Glutamatergic neuron (in vitro differentiated cells): Measurements from ENCODE around the gene SUGP1. TPM values are rescaled to one million over a fixed set of nuclear protein-coding genes. Genes with fewer than 3 reads are reported as not detected.

ENCODE experiments used
- DNase-seq: peaks from one replicate; pipeline ENCODE4 v3.0.0; 2022
- H3K27ac Mint-ChIP-seq: one replicate; pipeline ENCODE4 v1.8.0; 2020; ENCODE audit warnings: mild to moderate bottlenecking, mixed read lengths, inconsistent platforms; ENCODE audit not compliant: unreplicated experiment
- H3K27me3 Mint-ChIP-seq: one replicate; pipeline ENCODE4 v1.8.0; 2020; ENCODE audit warnings: mild to moderate bottlenecking, moderate library complexity, mixed read lengths, inconsistent platforms; ENCODE audit not compliant: unreplicated experiment
- H3K36me3 Mint-ChIP-seq: one replicate; pipeline ENCODE4 v1.8.0; 2020; ENCODE audit warnings: mild to moderate bottlenecking, mixed read lengths, inconsistent platforms; ENCODE audit not compliant: unreplicated experiment
- H3K4me1 Mint-ChIP-seq: one replicate; pipeline ENCODE4 v1.8.0; 2020; ENCODE audit warnings: mild to moderate bottlenecking, low read depth, mixed read lengths, inconsistent platforms; ENCODE audit not compliant: unreplicated experiment
- H3K4me3 Mint-ChIP-seq: one replicate; pipeline ENCODE4 v1.8.0; 2020; ENCODE audit warnings: mild to moderate bottlenecking, mixed read lengths, inconsistent platforms; ENCODE audit not compliant: unreplicated experiment
- H3K9me3 Mint-ChIP-seq: one replicate; pipeline ENCODE4 v1.8.0; 2020; ENCODE audit warnings: mild to moderate bottlenecking, moderate library complexity, mixed read lengths, inconsistent platforms; ENCODE audit not compliant: unreplicated experiment
- total RNA-seq: library from RNA; stranded (reverse); fragmentation: NEBNext Ultra II Directional; extraction: Animal tissue kit (Norgen Biotek cat#: 25700); gene quantifications from one replicate; pipeline ENCODE4 v1.2.1, GENCODE V29; 2021; ENCODE audit not compliant: unreplicated experiment
- TF ChIP-seq, protein P1 (sequence below): fragments of 200-600 bp; sonication (generic); IDR thresholded peaks from one replicate; pipeline ENCODE4 v1.5.0; 2021; ENCODE audit not compliant: partially characterized antibody, unreplicated experiment

The SUGP1 gene
- total RNA-seq, 1 donor from 2014 or later = 134 TPM

DNA sequence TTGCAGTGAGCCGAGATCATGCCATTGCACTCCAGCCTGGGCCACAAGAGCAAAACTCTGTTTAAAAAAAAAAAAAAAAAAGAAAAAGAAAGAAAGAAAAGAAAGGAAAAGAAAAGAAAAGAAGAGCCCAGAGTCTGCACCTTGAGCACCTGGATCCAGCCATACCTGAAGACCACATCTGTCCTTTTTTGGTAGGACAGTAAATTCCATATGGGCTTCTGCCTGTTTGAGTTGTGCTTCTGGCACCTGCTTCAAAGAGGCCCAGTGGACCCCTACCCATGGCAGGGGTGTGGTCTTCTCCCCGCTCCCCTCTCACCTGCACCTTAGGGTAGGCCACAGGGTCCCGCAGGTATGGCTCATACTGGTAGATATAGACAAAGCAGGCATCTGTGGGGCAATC is 53.0 kb downstream of the SUGP1 start:
- TF ChIP-seq, protein P1, sequence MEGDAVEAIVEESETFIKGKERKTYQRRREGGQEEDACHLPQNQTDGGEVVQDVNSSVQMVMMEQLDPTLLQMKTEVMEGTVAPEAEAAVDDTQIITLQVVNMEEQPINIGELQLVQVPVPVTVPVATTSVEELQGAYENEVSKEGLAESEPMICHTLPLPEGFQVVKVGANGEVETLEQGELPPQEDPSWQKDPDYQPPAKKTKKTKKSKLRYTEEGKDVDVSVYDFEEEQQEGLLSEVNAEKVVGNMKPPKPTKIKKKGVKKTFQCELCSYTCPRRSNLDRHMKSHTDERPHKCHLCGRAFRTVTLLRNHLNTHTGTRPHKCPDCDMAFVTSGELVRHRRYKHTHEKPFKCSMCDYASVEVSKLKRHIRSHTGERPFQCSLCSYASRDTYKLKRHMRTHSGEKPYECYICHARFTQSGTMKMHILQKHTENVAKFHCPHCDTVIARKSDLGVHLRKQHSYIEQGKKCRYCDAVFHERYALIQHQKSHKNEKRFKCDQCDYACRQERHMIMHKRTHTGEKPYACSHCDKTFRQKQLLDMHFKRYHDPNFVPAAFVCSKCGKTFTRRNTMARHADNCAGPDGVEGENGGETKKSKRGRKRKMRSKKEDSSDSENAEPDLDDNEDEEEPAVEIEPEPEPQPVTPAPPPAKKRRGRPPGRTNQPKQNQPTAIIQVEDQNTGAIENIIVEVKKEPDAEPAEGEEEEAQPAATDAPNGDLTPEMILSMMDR = no peak
- DNase-seq = no peak

GRCh38 chr19:19263886-19264487 is 56.3 kb downstream of the SUGP1 start:
- H3K36me3 Mint-ChIP-seq = peaks cover 4% of the 10 kb centered on the region
- peaks cover 6% of the 10 kb centered on the region for H3K9me3 Mint-ChIP-seq
- no peak overlapping the region for H3K27ac Mint-ChIP-seq
- DNase-seq = no peak
- TF ChIP-seq, protein P1 = no peak
- no peak overlapping the region for H3K4me3 Mint-ChIP-seq
- H3K27me3 Mint-ChIP-seq = peaks cover 12% of the 10 kb centered on the region
- H3K4me1 Mint-ChIP-seq = peaks cover 13% of the 10 kb centered on the region

More for the DNA sequence above, 53.0 kb downstream of the SUGP1 start:
- H3K27ac Mint-ChIP-seq = no peak overlapping the region
- peaks cover 7% of the 10 kb centered on the region for H3K9me3 Mint-ChIP-seq
- no peaks in the 10 kb centered on the region for H3K36me3 Mint-ChIP-seq
- no peak overlapping the region for H3K4me3 Mint-ChIP-seq
- H3K27me3 Mint-ChIP-seq = peaks cover 12% of the 10 kb centered on the region
- H3K4me1 Mint-ChIP-seq = peaks cover 4% of the 10 kb centered on the region

DNA sequence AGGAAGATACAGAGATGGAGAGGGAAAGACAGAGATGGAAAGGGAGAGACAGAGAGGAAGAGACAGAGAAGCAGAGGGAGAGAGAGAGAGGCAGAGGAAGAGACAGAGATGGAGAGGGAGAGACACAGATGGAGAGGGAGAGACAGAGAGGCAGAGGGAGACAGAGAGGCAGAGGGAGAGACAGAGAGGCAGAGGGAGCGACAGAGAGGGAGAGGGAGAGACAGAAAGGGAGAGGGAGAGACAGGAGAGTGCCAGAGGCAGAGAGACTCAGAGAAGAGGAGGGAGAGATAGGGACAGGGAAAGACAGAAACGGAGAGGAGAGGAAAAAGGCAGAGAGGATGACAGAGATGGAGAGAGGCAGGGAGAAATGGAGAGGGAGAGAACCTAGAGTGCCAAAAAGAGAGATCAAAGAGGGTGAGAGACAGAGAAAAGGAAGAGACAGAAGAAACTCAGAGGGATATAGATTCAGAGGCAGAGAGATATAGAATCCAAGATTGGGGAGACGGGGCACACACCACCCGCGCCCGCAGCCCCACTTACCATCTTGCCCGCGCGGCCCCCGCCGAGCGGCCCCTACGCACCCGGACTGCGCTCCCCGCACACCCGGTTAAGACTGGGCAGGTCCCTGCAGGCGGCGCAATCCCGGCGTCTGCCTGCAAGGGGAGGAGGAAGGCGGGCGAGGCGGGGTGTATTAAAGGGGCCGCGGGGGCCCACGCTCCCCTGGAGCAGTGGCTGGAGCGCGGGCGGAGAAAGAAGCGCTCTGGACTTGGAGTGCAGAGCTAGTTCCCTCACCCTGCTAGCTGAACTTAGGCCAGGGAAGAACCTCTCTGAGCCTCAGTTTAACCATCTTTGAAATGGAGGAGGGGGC is 57.9 kb downstream of the SUGP1 start:
- Mint-ChIP-seq H3K27me3 (peaks cover 10% of the 10 kb centered on the region), H3K4me1 (peaks cover 14% of the 10 kb centered on the region), H3K36me3 (peaks cover 4% of the 10 kb centered on the region), H3K27ac (peak overlapping the region; percentile 44), H3K9me3 (peaks cover 9% of the 10 kb centered on the region), H3K4me3 (peak overlapping the region; percentile 69)
- DNase-seq = no peak
- TF ChIP-seq, protein P1 = no peak

DNA sequence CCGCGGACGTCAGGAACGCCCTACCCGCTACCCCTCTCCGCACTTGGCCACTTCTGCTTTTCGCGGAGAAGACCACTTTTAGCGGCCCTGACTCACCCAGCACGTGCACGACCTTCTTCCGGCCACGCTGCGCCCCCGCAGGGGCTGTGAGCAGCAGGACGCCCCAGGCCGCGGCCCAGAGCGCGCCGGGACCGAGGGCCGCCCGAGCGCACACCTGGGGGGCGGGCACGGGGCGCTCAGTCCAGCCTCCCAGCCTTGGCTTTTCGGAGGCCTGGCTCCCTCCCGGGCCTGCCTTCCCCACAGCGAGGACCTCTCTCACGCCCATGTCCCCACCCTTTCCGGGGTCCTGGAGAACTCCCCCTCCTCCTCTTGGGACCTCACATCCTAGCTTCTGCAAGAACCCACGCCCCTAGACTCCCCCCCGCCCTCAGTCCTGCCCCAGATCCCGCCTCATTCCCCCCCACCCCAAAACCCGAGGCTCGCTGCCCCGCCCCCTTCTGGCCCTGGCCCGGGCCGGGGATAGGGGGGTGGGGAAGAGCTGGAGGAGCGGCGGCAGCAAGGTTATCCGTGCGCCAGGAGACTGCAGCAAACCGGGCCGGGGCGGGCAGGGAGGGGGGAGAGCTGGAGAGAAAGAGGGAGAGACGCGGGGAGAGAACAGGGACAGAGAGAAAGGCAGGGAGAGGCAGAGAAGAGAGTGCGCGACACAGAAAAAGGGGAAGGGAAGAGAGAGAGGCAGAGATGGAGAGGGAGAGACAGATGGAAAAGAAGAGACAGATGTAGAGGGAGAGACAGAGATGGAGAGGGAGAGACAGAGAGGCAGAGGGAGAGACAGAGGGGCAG is 58.7 kb downstream of the SUGP1 start:
- Mint-ChIP-seq H3K36me3 (peaks cover 9% of the 10 kb centered on the region), H3K9me3 (peaks cover 11% of the 10 kb centered on the region), H3K27ac (peak overlapping the region; percentile 44), H3K4me3 (peak overlapping the region; percentile 69), H3K27me3 (peaks cover 14% of the 10 kb centered on the region), H3K4me1 (peaks cover 14% of the 10 kb centered on the region)
- peak; percentile 57 for DNase-seq
- TF ChIP-seq, protein P1 = no peak
